HPDE6-E6E7 (cell line): ENCODE data around the gene NMNAT1.
A peak's percentile ranks its signal among the peaks of the same experiment; 100 is the strongest.
"Not testable (repeated sequence)": the region's sequence is repeated elsewhere in the genome, so short reads cannot be mapped to it uniquely, and the experiment has no call there.

Experiments
- DNase-seq: peaks from one replicate; pipeline ENCODE4 v3.0.0; 2011; ENCODE audit warnings: missing footprints; ENCODE audit errors: extremely low spot score

The NMNAT1 gene

DNA sequence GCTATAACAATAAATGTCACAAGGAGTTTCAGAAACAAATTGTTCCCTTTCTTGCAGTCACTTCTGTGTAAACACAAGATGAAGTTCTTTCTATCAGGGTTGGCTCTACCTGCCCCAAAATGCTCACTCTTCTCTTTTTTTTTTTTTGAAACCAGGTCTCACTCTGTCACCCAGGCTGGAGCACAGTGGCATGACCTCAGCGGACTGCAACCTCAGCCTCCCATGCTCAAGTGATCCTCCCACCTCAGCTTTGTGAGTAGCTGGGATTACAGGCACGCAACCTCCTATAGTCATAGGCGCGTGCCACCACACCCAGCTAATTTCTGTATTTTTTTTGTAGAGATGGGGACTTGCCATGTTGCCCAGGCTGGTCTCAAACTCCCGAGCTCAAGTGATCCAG, 22.7 kb upstream of the NMNAT1 start:
- DNase-seq: no peak

DNA sequence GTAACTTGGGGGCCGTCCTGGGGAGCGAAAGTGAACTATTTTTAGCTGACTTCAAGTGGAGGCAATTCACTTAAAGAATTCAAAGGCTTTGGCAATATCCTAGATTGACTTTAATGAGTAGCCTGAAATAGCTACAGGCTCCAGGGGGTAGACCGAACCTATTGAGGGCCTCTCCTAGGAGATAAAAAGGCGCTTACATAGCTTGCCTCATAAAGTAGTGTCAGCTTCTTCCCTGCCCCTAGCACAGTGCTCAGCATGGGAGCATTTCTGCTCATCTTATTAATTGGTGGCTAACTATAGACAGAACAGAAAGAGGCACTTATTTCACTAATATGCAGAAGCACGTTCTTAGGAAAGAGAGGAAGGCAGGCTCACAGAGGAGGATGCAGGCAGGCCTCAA, 20.9 kb upstream of the NMNAT1 start:
- no peak for DNase-seq

DNA sequence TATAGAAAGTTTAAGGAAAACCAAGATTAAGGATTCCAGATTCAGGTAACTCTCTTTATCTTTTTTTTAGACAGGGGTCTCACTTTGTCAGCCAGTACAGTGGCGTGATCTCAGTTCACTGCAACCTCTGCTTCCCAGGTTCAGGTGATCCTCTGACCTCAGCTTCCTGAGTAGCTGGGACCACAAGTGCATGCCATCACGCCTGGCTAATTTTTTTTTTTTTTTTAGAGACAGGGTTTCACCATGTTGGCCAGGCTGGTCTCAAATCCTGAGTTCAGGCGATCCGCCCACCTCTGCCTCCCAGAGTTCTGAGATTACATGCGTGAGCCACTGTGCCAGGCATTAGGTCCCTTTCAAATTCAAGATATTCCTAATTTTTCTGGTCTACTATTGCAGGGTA, 16.0 kb upstream of the NMNAT1 start:
- DNase-seq: no peak

DNA sequence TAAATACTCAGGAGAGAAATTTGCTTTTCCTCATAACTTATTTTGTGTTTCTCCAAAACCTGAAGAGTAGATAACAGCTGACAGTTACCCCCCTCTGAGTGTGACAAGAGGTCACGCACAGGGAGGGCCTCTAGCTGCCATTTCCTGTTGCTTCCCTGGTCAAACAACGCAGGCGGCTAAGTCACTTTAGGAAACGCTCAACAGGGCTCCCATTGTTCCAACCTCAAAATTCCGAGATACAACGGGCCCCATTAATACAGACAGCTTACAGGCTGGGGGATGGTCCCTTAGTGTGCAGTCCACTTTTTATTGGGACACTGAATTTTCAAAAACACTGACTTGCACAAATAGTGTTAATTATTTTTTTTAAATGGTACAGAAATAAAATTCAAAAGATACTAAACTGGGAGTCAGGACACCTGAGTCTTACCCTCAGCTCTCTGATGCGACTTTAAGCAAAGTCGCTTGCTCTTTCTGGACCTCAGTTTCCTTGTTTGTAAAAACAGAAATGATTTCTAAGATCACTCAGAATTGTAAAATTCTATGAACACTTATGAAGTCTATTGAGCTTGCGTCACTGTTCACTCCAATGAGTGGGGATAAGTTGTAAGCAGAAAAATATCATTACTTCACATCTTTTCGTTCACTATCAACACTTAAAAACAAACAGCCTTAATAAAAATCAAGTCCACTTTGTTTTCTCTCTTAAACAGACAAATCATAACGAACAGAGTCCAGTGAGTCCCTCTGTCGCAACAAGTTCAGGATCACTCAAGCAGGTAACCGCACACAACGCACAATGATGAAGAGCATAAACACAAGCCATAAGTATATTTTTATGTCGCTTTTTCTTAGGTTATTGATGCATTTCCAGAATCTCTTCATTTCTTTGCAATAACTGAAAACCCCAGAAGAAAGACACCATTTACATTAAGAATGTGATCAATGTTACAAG, 13.6 kb upstream of the NMNAT1 start:
- no peak for DNase-seq

DNA sequence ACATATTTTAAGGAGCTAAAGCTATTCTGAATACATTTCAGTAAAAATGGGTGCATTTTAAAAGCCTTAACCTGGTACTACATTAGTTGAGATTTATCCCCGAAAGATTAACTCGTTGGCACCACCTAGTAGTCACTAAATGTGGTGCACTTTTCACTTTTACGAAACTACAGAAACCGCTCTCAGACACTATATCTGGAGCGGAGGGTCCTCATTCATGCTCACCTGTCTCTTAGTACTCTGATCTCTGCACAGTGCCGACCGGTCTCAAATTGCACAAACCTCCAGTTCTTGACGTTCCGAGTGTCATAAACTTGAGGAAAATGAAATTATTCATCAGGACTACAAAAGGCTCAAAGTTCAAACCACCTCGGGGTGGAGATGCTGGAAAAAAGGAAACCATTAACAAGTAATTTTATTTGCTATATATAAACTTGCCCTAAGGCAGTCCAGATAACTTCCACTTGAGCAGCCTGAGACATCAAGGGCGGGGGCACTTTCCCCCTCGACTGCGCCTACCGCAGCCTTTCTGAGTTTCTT, 806 bp upstream of the NMNAT1 start:
- peak; percentile 42 for DNase-seq

DNA sequence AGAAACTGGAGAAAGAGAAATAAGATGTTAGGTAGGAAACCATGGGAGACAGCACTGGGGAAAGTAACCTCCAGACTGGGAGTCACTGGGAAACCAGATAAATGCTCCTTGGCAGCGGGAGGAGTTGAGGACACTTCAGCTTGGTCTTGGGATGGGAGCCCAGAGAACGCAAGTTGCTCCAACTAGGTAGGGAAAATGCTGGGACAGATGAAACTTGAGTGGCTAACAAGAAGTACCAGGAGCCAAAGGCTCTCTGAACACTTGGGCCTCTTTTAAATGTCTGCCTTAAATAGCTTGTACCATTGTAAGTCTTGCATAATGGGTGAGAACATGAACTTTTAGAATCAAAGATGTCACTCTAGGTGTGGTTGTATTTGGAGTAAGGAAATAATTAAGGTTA, 3.0 kb downstream of the NMNAT1 start:
- no peak for DNase-seq

DNA sequence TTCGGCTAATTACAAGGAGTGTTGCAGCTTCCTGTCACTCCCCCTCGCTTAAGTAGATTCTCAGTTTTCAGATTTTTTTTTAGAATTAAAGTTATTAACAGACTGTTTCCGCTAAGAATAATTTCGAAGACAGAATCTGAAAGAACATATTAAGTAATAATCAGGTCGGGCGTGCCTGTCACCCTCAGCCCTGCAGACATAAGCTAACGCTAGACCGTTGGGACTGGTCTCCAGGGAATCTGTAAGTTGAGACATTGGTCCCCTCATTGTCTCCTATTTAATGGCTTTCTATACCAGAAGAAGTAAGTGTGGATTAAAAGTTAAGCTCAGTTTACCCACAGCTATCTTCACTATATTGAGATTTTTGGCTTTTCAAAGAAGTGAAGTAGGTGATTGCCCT, 14.5 kb downstream of the NMNAT1 start:
- DNase-seq: no peak

DNA sequence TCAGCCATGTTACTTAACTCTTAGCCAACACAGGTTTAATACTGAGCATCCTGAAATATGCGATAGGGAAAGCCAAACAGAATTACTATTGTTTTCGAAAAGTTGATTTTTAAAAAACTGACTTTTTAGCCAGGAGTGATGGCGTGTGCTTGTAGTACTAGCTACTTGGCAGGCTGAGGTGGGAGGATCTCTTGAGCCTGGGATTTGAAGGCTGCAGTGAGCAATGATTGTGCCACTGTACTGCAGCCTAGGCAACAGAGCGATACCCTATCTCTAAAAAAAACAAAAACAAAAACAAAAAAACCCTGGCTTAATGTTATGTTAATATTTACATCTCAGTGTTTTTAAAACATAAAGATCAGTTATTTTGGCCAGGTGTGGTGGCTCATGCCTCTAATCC, 16.7 kb downstream of the NMNAT1 start:
- no peak for DNase-seq

DNA sequence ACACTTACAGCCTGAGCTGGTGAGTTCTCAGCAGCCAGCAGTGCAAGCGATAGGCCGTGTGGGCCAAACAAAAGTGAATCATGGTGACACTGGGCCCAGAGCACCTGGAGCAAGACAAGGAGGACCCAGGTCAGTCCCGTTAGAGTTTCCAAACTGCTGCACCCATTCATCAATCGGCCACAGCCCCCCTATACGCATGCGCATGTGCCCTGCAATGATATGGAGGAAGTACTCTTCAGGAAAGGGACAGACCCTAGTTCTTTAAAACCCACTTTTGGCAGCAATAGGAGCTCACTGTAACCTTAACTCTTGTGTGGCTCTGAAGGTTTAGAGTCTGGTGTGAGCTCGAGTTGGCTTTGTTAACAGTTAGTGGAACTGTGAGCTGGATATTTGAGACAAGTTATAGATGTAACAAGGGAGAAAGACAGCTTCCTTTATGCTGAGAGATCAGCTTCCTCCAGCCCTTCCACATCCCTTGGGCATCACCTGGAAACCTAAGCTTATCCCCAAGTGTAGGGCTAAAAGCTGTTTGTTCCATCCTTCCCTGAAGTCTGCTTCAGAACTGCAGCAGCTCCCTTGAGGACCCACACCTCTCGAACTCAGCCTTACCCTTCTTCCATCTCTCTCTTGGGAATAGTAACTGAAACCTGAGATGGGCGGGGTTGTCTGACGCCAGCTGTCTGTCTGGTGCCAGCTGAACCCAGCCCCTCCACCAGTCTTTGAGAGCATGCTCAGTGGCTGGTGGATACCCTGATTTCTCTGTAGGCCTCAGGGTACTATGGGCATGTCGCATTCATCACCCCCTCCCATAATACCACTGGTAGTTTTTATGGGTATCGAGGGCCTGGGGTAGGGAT, 17.7 kb downstream of the NMNAT1 start:
- DNase-seq: no peak

DNA sequence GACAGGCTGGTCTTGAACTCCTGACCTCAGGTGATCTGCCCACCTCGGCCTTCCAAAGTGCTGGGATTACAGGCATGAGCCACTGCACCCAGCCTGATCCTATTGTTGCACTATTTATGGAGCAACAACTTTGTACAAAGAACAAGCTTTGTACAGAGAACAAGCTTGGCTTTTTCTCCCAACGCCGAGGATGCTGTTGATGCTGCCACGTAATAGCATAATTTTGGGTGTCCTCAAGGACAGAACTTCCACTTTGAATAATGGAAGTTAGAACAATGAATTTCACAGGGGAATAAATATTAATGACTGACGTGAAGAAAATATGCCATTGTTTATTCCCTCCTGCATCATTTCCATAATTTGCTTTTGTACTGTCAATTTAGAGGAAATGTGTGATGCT, 41.0 kb downstream of the NMNAT1 start:
- no peak for DNase-seq

DNA sequence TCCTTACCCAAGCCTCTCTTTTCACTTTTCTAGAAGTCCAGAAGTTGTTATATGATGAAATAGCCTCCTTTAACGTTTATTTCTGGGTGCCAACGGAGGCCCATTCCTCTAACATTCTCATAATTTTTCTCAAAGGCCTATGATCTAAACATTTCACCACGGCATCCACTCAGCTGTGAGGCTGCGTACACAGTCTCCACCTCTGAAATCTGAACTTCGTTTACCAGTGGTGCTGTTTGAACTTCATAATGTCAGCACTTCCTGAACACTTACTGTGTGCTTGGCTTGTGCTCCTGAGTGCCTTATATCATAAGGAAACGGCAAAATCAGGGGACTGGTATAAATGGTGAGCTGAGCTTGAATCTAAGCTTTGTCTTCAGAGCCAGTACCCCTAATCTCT, 41.7 kb downstream of the NMNAT1 start:
- DNase-seq: no peak

DNA sequence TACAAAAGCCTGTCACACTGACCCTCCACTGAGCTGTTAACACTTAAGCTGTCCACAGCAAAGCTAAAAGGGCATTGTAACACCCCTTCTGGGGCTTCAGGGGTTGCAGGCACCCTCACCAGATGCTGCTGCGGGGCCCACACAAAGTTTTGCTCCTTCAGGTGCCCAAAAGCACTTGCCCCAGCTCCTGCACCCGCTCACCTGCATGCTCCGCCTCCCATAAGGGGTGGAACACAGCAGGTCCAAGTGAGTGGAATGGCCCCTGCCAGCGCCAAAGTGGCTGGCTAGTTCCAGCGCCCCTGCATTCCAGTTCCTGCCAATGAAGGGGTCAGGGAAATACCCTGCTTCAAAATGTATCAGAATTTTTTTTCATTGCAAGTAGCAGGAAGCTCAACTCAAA, 46.5 kb downstream of the NMNAT1 start:
- DNase-seq: no peak

DNA sequence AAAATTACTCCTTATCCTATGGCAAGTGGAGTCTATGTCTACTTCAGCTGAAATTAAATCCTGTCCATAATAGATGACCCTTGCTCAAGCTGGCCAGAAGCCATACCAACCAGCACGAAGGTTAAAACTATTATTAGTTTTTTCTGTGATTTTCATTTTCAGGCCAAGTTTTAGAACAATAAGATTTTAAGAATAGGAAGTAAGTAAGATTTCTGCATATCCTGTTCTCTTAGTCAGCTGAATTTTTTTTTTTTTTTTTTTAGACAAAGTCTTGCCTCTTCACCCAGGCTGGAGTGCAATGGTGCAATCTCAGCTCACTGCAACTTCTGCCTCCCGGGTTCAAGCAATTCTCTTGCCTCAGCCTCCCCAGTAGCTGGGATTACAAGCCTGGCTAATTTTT, 47.7 kb downstream of the NMNAT1 start:
- DNase-seq: no peak

DNA sequence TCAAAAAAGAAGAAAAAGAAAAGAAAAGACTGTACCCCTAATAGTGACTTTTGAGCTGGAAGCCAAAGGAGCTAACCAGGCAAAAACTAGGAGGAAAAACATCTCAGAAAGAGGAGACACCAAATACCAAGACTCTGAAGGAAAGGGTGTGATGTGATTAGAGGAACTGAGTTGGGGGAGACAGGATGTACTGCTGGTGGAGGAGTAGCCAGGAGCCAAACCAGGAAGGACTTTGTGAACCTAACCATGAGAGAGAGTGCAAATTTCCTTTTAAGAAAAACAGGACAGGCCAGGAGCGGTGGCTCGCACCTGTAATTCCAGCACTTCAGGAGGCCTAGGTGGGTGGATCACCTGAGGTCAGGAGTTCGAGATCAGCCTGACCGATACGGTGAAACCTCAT, 49.6 kb downstream of the NMNAT1 start:
- no peak for DNase-seq

DNA sequence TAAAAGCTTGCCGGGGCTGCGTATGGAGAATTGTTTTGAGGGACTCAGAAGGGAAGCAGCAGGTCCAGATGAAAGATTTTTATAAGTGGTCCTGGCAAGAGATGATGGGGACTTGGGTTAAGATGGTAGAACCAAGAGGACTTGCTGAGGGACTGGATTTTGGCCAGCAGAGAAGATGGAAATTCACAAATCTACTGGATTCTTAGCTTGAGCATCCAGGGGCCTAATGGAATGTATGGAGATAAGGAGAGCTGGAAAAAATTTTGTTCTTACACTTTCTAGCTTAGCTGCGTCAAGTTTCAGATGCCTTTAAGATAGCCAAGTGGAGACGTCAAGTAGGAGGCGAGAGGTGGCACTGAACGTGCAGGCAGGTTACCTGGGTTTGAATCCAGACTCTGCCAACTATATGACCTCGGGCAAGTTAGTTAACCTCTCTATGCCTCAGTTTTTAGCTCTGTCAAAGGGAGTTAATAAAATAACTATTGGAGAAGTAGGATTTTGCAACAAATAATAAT, 50.3 kb downstream of the NMNAT1 start:
- DNase-seq: no peak

DNA sequence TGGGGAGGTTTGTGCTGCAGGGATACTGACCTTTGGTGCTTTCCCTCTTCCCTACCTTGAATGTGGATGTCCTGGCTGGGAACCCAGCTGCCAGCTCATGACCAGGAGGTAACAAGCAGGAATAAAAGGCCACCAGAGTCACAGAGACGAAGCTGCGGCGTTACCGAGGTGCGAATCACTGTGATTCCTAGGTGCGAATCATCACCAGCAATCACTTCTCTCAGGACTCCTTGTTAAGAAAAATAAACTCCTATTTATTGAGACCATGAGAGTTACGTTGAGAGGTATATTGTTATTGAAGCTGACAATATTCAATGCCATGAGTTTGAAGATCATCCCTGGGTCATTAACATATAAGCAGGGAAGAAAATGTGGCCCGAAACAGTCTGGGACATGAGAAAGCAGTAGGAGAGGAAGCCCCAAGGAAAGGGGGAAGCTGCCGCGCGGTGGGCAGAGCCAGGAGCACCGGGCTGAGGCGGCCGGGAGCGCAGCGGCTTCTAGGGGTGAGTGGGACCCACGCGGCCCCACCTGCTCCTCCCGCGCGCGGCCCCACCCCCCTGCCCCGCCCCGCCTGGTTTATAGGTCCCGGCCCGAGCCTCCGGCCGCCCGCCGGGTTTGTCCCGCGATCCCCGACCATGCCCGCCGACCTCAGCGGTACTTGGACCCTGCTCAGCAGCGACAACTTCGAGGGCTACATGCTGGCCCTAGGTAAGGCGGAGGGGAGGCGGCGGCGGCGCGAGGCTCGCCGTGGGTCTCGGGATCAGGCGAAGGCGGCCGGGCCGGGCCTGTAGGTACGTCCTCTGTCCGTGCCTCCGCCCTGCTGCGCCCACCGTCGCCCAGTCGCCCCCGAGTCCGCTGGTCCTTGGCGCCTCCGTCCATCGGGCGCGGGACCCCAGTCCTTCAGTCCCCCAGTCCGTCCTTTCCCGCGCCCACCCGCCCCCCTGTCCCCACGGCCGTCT, 53.6 kb downstream of the NMNAT1 start, which contains the start of gene RBP7:
RBP7 (plus strand) TSS at position 605 of the 959 bp plus-strand sequence; CDS start at position 636, 31 bp downstream.
- peak; percentile 16 for DNase-seq

DNA sequence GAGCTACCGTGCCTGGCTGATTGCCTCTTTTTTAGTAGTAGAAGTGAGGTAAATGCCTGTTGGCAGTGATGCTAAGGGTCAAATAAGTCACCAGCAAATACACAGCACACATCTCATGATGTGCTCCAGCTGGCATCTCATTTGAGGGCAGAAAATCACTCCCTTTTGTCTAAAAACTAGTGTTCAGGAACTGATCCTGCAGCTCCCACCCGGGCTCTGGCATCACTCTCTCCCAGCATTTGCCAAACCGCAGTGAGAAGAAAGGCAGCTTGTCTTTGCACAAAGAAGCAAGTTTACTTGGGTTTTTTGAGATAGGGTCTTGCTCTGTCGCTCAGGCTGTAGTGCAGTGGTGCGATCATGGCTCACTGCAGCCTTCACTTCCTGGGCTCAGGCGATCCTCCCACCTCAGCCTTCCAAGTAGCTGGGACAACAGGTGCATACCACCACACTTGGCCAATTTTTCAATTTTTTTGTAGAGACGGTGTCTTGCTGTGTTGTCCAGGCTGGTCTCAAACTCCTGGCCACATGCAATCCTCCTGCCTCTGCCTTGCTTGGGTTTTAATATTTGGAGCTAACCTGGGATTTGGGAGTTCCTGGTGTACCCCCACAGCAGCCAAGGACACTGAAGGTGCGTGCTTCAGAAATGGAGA, 57.9 kb downstream of the NMNAT1 start:
- DNase-seq: no peak

DNA sequence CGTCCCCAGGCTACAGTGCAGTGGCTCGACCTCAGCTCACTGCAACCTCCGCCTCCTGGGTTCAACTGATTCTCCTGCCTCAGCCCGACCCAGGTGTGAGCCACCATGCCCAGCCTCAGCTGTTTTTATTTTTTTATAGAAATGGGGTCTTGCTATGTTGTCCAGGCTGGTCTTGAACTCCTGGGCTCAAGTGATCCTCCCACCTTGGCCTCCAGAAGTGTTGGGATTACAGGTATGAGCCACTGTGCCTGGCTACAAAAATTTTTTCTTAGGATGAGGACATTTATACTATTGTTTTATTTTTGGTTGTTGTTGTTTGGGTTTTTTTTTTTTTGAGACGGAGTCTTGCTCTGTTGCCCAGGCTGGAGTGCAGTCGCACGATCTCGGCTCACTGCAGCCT, 62.0 kb downstream of the NMNAT1 start:
- not testable (repeated sequence) for DNase-seq

DNA sequence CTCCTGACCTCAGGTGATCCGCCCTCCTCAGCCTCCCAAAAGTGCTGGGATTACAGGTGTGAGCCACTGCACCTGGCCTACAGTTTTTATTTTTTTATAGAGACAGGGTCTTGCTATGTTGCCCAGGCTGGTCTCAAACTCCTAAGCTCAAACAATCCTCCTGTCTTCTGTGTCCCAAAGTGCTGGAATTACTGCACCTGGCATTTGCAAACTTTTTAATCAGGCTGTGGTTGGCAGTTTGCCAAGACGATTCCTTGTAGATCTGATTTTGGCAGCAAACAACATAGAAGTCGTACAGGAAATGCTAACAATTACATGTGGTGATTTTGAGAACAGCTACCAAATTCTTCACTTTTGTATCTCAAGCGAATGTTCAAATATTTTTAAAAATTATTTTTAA, 63.9 kb downstream of the NMNAT1 start:
- no peak for DNase-seq

DNA sequence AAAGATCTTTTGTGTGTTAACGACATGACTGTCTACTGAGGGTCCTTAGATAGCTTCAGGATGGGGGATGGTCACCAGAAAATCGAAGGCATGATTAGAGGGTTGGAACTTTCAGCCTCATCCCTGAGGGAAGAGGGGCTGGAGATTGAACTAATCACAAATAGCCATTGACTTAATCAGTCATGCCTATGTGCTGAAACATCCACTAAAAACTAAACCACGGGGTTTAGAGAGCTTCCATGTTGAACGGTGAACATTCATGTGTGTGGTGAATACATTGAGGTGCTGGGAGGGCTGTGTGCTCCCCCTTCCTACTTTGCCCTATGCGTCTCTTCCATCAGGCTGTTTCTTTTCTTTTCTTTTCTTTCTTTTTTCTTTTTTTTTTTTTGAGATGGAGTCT, 70.7 kb downstream of the NMNAT1 start:
- no peak for DNase-seq

DNA sequence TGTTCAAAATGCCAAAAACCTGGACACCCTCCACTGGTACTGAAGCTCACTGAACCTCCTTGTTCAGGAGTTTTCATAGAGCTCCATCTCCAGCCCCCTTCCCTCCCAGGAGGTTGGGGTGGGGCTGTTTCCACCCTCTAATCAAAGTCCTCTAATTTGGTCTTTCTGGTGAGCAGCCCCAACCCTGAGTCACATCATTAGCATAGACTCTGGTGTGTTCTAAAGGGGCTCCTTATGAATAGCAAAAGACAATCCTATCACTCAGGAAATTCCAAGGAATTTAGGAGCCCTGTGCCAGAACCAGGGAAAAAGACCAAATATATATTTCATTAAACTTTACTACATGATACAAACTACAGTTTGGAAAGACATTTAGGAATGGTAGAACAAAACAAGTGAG, 76.3 kb downstream of the NMNAT1 start:
- DNase-seq: no peak
